Astrocyte (in vitro differentiated cells and primary cell): ENCODE measurements around the gene PRPSAP1.

Experiments used
- EZH2 ChIP-seq: IDR thresholded peaks from 2 replicates; pipeline ENCODE4 v1.6.1; 2012; ENCODE audit warnings: mild to moderate bottlenecking, low read length, inconsistent platforms; ENCODE audit not compliant: insufficient read depth
- TF ChIP-seq, protein P1 (sequence below): IDR thresholded peaks from 2 replicates; pipeline ENCODE4 v1.5.1; 2011; ENCODE audit warnings: low read depth, mild to moderate bottlenecking, inconsistent platforms, low read length, moderate library complexity; ENCODE audit not compliant: insufficient read depth

DNA sequence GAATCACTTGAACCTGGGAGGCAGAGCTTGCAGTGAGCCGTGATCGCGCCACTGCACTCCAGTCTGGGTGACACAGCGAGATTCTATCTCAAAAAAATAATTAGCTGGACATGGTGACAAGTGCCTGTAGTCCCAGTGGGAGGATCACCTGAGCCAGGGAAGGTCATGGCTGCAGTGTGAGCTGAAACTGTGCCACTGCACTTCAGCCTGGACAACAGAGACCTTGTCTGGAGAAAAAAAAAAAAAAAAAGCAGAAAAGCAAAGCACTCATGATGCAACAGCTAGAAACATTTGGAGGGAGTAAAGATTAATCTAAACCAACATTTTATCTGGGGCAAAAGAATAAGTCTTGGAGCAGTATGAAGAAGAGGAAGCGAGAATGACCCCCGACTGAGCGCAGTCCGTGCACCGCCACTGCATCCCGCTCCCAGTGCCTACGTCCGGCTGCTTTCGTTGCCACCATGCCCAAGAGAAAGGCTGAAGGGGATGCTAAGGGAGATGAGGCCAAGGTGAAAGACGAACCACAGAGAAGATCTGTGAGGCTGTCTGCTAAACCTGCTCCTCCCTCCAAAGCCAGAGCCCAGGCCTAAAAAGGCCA is 8.2 kb downstream of the PRPSAP1 start:
- TF ChIP-seq, protein P1, sequence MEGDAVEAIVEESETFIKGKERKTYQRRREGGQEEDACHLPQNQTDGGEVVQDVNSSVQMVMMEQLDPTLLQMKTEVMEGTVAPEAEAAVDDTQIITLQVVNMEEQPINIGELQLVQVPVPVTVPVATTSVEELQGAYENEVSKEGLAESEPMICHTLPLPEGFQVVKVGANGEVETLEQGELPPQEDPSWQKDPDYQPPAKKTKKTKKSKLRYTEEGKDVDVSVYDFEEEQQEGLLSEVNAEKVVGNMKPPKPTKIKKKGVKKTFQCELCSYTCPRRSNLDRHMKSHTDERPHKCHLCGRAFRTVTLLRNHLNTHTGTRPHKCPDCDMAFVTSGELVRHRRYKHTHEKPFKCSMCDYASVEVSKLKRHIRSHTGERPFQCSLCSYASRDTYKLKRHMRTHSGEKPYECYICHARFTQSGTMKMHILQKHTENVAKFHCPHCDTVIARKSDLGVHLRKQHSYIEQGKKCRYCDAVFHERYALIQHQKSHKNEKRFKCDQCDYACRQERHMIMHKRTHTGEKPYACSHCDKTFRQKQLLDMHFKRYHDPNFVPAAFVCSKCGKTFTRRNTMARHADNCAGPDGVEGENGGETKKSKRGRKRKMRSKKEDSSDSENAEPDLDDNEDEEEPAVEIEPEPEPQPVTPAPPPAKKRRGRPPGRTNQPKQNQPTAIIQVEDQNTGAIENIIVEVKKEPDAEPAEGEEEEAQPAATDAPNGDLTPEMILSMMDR: no peak
- no peak for TF ChIP-seq EZH2
